HuH-7 (cell line): ENCODE measurements around the gene MORC3.
"Not testable (repeated sequence)": the region's sequence is repeated elsewhere in the genome, so short reads cannot be mapped to it uniquely, and the experiment has no call there.

ENCODE experiments used
- DNase-seq: peaks from one replicate; pipeline ENCODE4 v3.0.0; 2011; ENCODE audit warnings: low spot score

MORC3 gene

GRCh38 chr21:36319767-36320420, at the start of gene MORC3:
MORC3 (plus strand) TSS chr21:36320197; CDS start chr21:36320265, 68 bp downstream.
- DNase-seq = peak; percentile 97

- not testable (repeated sequence) for DNase-seq
Observed at GRCh38 chr21:36270786-36271695, 49.0 kb upstream of the MORC3 start.

- DNase-seq = no peak
Observed at GRCh38 chr21:36274128-36274527, 45.9 kb upstream of the MORC3 start.

- no peak for DNase-seq
Observed at GRCh38 chr21:36282568-36283230, 37.3 kb upstream of the MORC3 start.

- not testable (repeated sequence) for DNase-seq
Observed at GRCh38 chr21:36283231-36283622, 36.8 kb upstream of the MORC3 start.

GRCh38 chr21:36288651-36289243, 31.2 kb upstream of the MORC3 start:
- no peak for DNase-seq

- no peak for DNase-seq
Observed at GRCh38 chr21:36291509-36291908, 28.5 kb upstream of the MORC3 start.

GRCh38 chr21:36297406-36297937, 22.5 kb upstream of the MORC3 start:
- DNase-seq = no peak

- DNase-seq = no peak
Observed at GRCh38 chr21:36297938-36298572, 21.9 kb upstream of the MORC3 start.

- DNase-seq = no peak
Observed at GRCh38 chr21:36306872-36307534, 13.0 kb upstream of the MORC3 start.

GRCh38 chr21:36310016-36310415, 10.0 kb upstream of the MORC3 start:
- DNase-seq = no peak

GRCh38 chr21:36313446-36313845, 6.6 kb upstream of the MORC3 start:
- DNase-seq = not testable (repeated sequence)

- DNase-seq = not testable (repeated sequence)
Observed at GRCh38 chr21:36316045-36316444, 4.0 kb upstream of the MORC3 start.

GRCh38 chr21:36316872-36317484, 3.0 kb upstream of the MORC3 start:
- no peak for DNase-seq

- not testable (repeated sequence) for DNase-seq
Observed at GRCh38 chr21:36319406-36319766, 611 bp upstream of the MORC3 start.

- peak; percentile 43 for DNase-seq
Observed at GRCh38 chr21:36320421-36321324, 676 bp downstream of the MORC3 start.

GRCh38 chr21:36321325-36322082, 1.5 kb downstream of the MORC3 start:
- no peak for DNase-seq

- no peak for DNase-seq
Observed at GRCh38 chr21:36322083-36322424, 2.1 kb downstream of the MORC3 start.

GRCh38 chr21:36323032-36323431, 3.0 kb downstream of the MORC3 start:
- DNase-seq = no peak
